H9 (cell line): ENCODE data around the gene PSMD5. TPM values are rescaled to one million over a fixed set of nuclear protein-coding genes. Genes with fewer than 3 reads are reported as not detected.

ENCODE experiments used
- DNase-seq: peaks from one replicate; pipeline ENCODE4 v3.0.0-alpha.2; 2017
- H2AFZ ChIP-seq: one replicate; pipeline ENCODE4 v1.6.1; 2013; ENCODE audit warnings: mild to moderate bottlenecking, low read length, control low read depth, moderate library complexity
- H2AK5ac ChIP-seq: 2 replicates; pipeline ENCODE4 v1.6.1; 2013; ENCODE audit warnings: low read length, control low read depth, mixed read lengths; ENCODE audit not compliant: insufficient read length
- H2BK120ac ChIP-seq: one replicate; pipeline ENCODE4 v1.6.1; 2013; ENCODE audit warnings: low read depth, mild to moderate bottlenecking, low read length, control low read depth, inconsistent platforms; ENCODE audit not compliant: poor library complexity, severe bottlenecking
- H2BK12ac ChIP-seq: 2 replicates; pipeline ENCODE4 v1.6.1; 2013; ENCODE audit warnings: low read length, control low read depth, mixed read lengths, low read depth; ENCODE audit not compliant: insufficient read length
- H2BK15ac ChIP-seq: 2 replicates; pipeline ENCODE4 v1.6.1; 2013; ENCODE audit warnings: low read depth, low read length, control low read depth
- H2BK20ac ChIP-seq: one replicate; pipeline ENCODE4 v1.6.1; 2013; ENCODE audit warnings: low read depth, mild to moderate bottlenecking, low read length, control low read depth, inconsistent platforms; ENCODE audit not compliant: poor library complexity, severe bottlenecking
- H2BK5ac ChIP-seq: 2 replicates; pipeline ENCODE4 v1.6.1; 2013; ENCODE audit warnings: low read length, control low read depth, mixed read lengths; ENCODE audit not compliant: insufficient read length
- H3K14ac ChIP-seq: 2 replicates; pipeline ENCODE4 v1.6.1; 2013; ENCODE audit warnings: low read length, control low read depth; ENCODE audit not compliant: insufficient read depth
- H3K18ac ChIP-seq: 2 replicates; pipeline ENCODE4 v1.6.1; 2013; ENCODE audit warnings: low read depth, mild to moderate bottlenecking, mixed read lengths, low read length, control low read depth; ENCODE audit not compliant: insufficient read length
- H3K23ac ChIP-seq: 2 replicates; pipeline ENCODE4 v1.6.1; 2013; ENCODE audit warnings: low read length, control low read depth, mixed read lengths, low read depth; ENCODE audit not compliant: insufficient read length
- H3K23me2 ChIP-seq: 2 replicates; pipeline ENCODE4 v1.6.1; 2013; ENCODE audit warnings: low read depth, mild to moderate bottlenecking, mixed read lengths, low read length, control low read depth; ENCODE audit not compliant: insufficient read length, poor library complexity, severe bottlenecking
- H3K27ac ChIP-seq: 2 replicates; pipeline ENCODE4 v1.5.1; 2013; ENCODE audit warnings: low read length, control low read depth, mixed read lengths, low read depth; ENCODE audit not compliant: insufficient read length
- H3K27me3 ChIP-seq: 2 replicates; pipeline ENCODE4 v1.6.1; 2013; ENCODE audit warnings: low read length, control low read depth, inconsistent platforms; ENCODE audit not compliant: insufficient read depth
- H3K4ac ChIP-seq: 2 replicates; pipeline ENCODE4 v1.6.1; 2013; ENCODE audit warnings: low read depth, mild to moderate bottlenecking, control low read depth, inconsistent platforms, low read length, moderate library complexity
- H3K4me1 ChIP-seq: 2 replicates; pipeline ENCODE4 v1.6.1; 2013; ENCODE audit warnings: low read length, control low read depth, inconsistent platforms; ENCODE audit not compliant: insufficient read depth
- H3K4me2 ChIP-seq: 2 replicates; pipeline ENCODE4 v1.6.1; 2013; ENCODE audit warnings: low read length, control low read depth, mixed read lengths; ENCODE audit not compliant: insufficient read length, insufficient read depth
- H3K56ac ChIP-seq: 2 replicates; pipeline ENCODE4 v1.6.1; 2013; ENCODE audit warnings: low read depth, mild to moderate bottlenecking, mixed read lengths, low read length, control low read depth; ENCODE audit not compliant: insufficient read length
- H3K79me1 ChIP-seq: 2 replicates; pipeline ENCODE4 v1.6.1; 2013; ENCODE audit warnings: low read depth, mild to moderate bottlenecking, moderate library complexity, low read length, control low read depth, inconsistent platforms; ENCODE audit not compliant: insufficient read depth, poor library complexity, severe bottlenecking
- H3K79me2 ChIP-seq: 2 replicates; pipeline ENCODE4 v1.6.1; 2013; ENCODE audit warnings: low read length, control low read depth, inconsistent platforms; ENCODE audit not compliant: insufficient read depth
- H3K9ac ChIP-seq: 2 replicates; pipeline ENCODE4 v1.6.1; 2013; ENCODE audit warnings: low read length, control low read depth, mixed read lengths; ENCODE audit not compliant: insufficient read length; ENCODE audit errors: extremely low read depth
- H3K9me3 ChIP-seq: one replicate; pipeline ENCODE4 v1.6.1; 2013; ENCODE audit warnings: low read depth, low read length, inconsistent platforms; ENCODE audit not compliant: control insufficient read depth
- H3T11ph ChIP-seq: one replicate; pipeline ENCODE4 v1.6.1; 2013; ENCODE audit warnings: mild to moderate bottlenecking, low read length, control low read depth, inconsistent platforms
- H4K20me1 ChIP-seq: one replicate; pipeline ENCODE4 v1.6.1; 2013; ENCODE audit not compliant: control insufficient read depth, insufficient read length, insufficient read depth
- H4K5ac ChIP-seq: 2 replicates; pipeline ENCODE4 v1.6.1; 2013; ENCODE audit warnings: low read depth, mild to moderate bottlenecking, mixed read lengths, low read length, control low read depth; ENCODE audit not compliant: insufficient read length
- H4K8ac ChIP-seq: replicated peaks from 2 replicates; pipeline ENCODE4 v1.6.1; 2013; ENCODE audit warnings: low read length, control low read depth, mixed read lengths, low read depth; ENCODE audit not compliant: insufficient read length
- H4K91ac ChIP-seq: 2 replicates; pipeline ENCODE4 v1.6.1; 2013; ENCODE audit warnings: low read depth, mild to moderate bottlenecking, moderate library complexity, mixed read lengths, low read length, control low read depth; ENCODE audit not compliant: insufficient read length
- H3K27ac Mint-ChIP-seq, 3 experiments: 2 replicates in 2 of 3; 3 replicates in 1 of 3; pipeline ENCODE4 v1.8.0; 2020 to 2021; ENCODE audit warnings: mixed read lengths in 3 of 3, mild to moderate bottlenecking in 1 of 3, moderate library complexity in 1 of 3
- H3K27me3 Mint-ChIP-seq: 2 replicates; pipeline ENCODE4 v1.8.0; 2021; ENCODE audit warnings: low read depth, mild to moderate bottlenecking, moderate library complexity, mixed read lengths
- H3K36me3 Mint-ChIP-seq, 3 experiments: 2 replicates in 2 of 3; 3 replicates in 1 of 3; pipeline ENCODE4 v1.8.0; 2020 to 2021; ENCODE audit warnings: low read depth in 3 of 3, mixed read lengths in 3 of 3; ENCODE audit not compliant: insufficient read depth in 1 of 3
- H3K4me1 Mint-ChIP-seq, 2 experiments: 2 replicates each; pipeline ENCODE4 v1.8.0; 2020; ENCODE audit warnings: mixed read lengths in 2 of 2
- H3K4me3 Mint-ChIP-seq, 2 experiments: 2 replicates in 1 of 2; 3 replicates in 1 of 2; pipeline ENCODE4 v1.8.0; 2020 to 2021; ENCODE audit warnings: mild to moderate bottlenecking in 2 of 2, mixed read lengths in 2 of 2, moderate library complexity in 1 of 2
- H3K9me3 Mint-ChIP-seq, 2 experiments: 2 replicates in 1 of 2; 3 replicates in 1 of 2; pipeline ENCODE4 v1.8.0; 2020; ENCODE audit warnings: mild to moderate bottlenecking in 2 of 2, mixed read lengths in 2 of 2, moderate library complexity in 1 of 2
- CTCF ChIP-seq: fragments of 200-600 bp; sonication (generic); conservative IDR thresholded peaks from 3 replicates; pipeline ENCODE4 v1.8.0; 2021; ENCODE audit warnings: antibody characterized with exemption, mild to moderate bottlenecking
- WGBS: extraction: QIAGEN DNeasy Blood & Tissue Kit; methylation state at CpG from one replicate; pipeline ENCODE4 v1.1.7; 2013; ENCODE audit warnings: missing lambda C conversion rate, low lambda C conversion rate, mixed read lengths; ENCODE audit not compliant: insufficient read length; ENCODE audit errors: extremely low coverage; 5-methylcytosine and 5-hydroxymethylcytosine counted together
- total RNA-seq: library from RNA; stranded (reverse); gene quantifications from 2 replicates; pipeline ENCODE4 v1.2.1, GENCODE V29; 2021

Gene PSMD5
- total RNA-seq, 1 experiment from 2014 or later = 64.9 TPM

GRCh38 chr9:120891884-120892747, 49.4 kb upstream of the PSMD5 start:
- H4K5ac ChIP-seq = no peak overlapping the region
- Mint-ChIP-seq H3K36me3 (no peaks in the 10 kb centered on the region), H3K27me3 (peaks cover 15% of the 10 kb centered on the region), H3K4me1 (peaks cover 12 to 23% of the 10 kb centered on the region in 2 experiments), H3K4me3 (no peak overlapping the region), H3K9me3 (no peaks in the 10 kb centered on the region), H3K27ac (no peak overlapping the region; a peak in 1 of 7 replicates)
- H3T11ph ChIP-seq = no peak overlapping the region
- H3K4me1 ChIP-seq = no peaks in the 10 kb centered on the region; the same call in 1 of the 2 replicates
- TF ChIP-seq CTCF = no peak
- no peak overlapping the region for H2BK120ac ChIP-seq
- no peaks in the 10 kb centered on the region for H3K79me1 ChIP-seq
- DNase-seq = no peak
- H3K14ac ChIP-seq = no peak overlapping the region
- H3K9ac ChIP-seq = no peak overlapping the region
- H2AK5ac ChIP-seq = no peak overlapping the region
- no peaks in the 10 kb centered on the region for H4K20me1 ChIP-seq
- no peak overlapping the region for H3K18ac ChIP-seq
- no peak overlapping the region for H4K8ac ChIP-seq
- no peaks in the 10 kb centered on the region for H3K79me2 ChIP-seq
- H2BK5ac ChIP-seq = no peak overlapping the region
- no peaks in the 10 kb centered on the region for H3K9me3 ChIP-seq
- H2BK12ac ChIP-seq = no peak overlapping the region
- no peaks in the 10 kb centered on the region for H3K27me3 ChIP-seq
- no peak overlapping the region for H3K4ac ChIP-seq
- H3K4me2 ChIP-seq = no peak overlapping the region
- no CpG with 5 or more reads among the region's 15 CpGs for WGBS
- H3K27ac ChIP-seq = no peak overlapping the region
- no peak overlapping the region for H2BK15ac ChIP-seq
- H3K23ac ChIP-seq = no peak overlapping the region
- no peak overlapping the region for H3K56ac ChIP-seq
- H2AFZ ChIP-seq = no peak overlapping the region
- no peak overlapping the region for H4K91ac ChIP-seq
- no peak overlapping the region for H2BK20ac ChIP-seq
- no peaks in the 10 kb centered on the region for H3K23me2 ChIP-seq
